SKM-1 (cell line): ENCODE data around the gene ZSCAN31.
"Not testable (repeated sequence)": the region's sequence is repeated elsewhere in the genome, so short reads cannot be mapped to it uniquely, and the experiment has no call there.

Source experiments
- DNase-seq: peaks from one replicate; lab custom pipeline; 2025; ENCODE audit not compliant: unreplicated experiment; lab: John Stamatoyannopoulos, UW

ZSCAN31 gene

DNA sequence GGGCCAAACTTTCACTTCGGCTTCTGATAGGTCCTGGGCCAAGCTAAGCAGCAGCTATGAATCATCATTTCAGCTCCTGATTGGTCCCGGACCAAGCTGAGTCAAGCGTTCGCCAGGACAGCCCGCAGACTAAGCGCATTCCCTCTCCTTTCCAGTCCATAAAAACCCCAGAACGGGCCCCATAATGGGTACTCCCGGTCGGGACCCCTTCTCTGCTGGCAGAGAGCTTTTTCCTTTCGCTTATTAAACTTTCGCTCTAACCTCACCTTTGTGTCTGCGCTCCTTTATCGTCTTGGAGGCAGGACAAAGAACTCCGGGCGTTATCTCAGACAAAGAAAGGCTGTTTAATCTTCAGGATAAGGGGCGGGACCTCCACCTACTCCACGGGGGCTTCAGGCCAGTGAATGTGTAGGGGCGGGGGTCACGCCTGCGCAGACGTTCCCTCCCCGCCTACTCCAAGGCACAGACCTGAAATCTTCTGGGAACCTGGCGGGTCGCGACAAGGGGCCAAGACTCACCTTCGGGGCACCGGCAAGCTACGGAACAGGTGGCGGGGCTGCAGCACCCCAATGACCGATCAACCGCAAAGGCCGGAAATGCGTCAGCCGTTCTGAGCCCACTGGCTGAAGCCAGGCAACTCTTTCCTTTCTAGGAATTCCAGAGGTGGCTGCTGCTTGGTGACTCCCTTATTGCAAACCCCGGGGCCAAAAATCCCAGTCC is at the start of gene ZSCAN31:
Gene ZSCAN31 (minus strand): TSS at position 585 of the 720 bp plus-strand sequence. CDS start 6,465 bp downstream, outside the sequence.
- peak; percentile 84 for DNase-seq

- no peak for DNase-seq
These were observed 48.2 kb upstream of the ZSCAN31 start for GRCh38 chr6:28384143-28384533.

GRCh38 chr6:28383235-28384142 is 47.5 kb upstream of the ZSCAN31 start:
- DNase-seq, result peak; percentile 52

DNA sequence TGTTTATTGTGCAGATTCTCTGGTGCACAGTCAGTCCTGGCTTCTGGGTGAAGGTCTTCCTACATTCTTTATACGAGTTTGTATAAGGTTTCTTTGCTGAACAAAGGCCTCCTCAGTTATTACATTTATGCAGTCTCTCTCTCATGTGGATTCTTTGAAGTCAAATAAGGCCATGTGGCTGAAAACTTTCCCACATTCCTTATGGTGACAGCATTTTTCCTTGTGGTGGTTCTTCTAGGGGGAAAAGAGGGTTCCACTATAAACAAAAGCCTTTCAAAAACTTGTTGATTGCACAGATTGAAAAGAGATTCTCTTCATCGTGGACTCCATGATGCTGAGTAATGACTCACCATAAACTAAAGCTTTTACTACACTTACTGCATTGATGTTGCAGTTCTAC is 44.4 kb upstream of the ZSCAN31 start:
- DNase-seq, result no peak

GRCh38 chr6:28378644-28379043 is 42.7 kb upstream of the ZSCAN31 start:
- DNase-seq, result no peak

DNA sequence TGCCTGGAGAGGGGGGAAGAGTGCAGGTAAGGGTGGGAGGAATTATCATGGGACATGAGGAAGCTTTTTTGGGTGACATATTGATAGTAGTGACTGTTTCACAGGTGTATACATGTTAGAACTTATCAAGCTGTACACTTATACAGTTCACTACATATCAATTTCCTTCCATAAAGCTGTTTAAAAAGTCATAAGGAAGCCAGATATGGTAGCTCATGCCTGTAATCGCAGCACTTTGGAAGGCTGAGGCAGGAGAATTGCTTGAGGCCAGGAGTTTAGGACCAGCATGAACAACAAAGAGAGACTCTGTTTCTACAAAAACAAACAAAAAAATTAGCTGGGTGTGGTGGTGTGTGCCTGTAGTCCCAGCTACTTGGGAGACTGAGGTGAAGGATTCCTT is 41.9 kb upstream of the ZSCAN31 start:
- no peak for DNase-seq

DNA sequence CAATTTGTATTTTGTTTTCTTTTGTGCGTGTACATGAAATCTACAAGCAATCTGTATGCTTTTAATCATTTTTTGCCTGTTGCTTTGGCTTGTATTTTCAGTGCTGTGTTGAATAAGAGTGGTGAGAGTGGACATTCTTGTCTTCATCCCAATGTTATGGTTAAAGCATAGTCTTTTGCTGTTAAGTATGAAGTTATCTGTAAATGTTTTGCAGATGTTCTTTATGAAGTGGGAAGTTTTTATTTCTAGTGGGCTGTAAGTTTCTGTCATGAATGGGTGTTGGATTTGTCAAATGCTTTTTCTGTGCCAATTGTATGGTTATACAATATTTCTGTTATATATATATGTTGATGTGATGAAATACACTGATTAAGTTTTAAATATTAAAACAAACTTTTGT is 38.0 kb upstream of the ZSCAN31 start:
- no peak for DNase-seq

DNA sequence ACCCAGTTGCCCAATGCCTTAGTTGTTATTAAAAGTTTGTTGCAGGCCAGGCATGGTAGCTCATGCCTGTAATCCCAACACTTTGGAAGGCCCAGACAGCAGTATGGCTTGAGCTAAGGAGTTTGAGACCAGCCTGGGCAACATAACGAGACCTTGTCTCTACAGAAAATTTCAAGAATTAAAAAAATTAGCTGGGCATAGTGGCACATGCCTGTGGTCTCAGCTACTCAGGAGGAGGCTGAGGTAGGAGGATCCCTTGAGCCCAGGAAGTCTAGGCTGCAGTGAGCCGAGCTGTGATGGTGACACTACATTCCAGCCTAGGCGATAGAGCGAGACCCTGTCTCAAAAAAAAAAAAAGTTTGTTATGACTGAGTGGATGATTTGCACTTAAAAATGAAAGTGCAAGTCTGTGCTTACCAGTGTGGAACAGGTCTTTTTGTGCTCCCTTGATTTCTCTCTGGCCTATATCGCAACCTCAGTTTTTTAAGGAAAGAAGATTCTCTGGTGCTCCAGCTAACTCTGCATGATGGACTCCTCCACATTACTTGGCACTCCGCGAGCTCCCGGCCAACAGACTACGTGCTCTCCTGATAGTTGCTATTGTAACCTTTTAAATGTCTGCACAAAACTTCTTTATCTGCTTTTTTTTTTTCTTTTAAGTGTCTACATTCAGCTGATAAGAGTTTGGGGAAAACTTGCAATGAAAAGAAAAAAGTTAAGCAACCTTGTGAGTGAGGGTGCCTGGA is 35.9 kb upstream of the ZSCAN31 start:
- no peak for DNase-seq

DNA sequence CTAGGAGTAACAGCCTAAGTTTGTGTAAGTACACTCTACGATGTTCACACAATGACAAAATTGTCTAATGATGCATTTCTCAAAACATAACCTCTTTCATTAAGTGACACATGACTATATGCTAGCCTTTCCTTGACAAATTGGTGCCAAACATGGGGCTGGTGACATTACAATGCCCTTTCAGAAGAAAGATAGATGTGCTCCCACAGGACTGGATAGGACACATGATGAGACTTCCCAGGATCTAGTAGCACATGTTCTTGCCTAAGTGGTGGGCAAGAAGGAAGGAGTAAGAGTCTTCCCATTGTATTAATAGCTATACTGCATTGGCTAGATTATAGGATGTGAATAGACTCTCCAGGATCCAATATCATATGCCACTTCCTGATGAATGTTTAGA is 35.3 kb upstream of the ZSCAN31 start:
- no peak for DNase-seq

GRCh38 chr6:28370440-28370839 is 34.5 kb upstream of the ZSCAN31 start:
- DNase-seq, result no peak

GRCh38 chr6:28369463-28369862 is 33.5 kb upstream of the ZSCAN31 start:
- DNase-seq, result no peak

- no peak for DNase-seq
These were observed 32.6 kb upstream of the ZSCAN31 start for GRCh38 chr6:28368522-28368921.

DNA sequence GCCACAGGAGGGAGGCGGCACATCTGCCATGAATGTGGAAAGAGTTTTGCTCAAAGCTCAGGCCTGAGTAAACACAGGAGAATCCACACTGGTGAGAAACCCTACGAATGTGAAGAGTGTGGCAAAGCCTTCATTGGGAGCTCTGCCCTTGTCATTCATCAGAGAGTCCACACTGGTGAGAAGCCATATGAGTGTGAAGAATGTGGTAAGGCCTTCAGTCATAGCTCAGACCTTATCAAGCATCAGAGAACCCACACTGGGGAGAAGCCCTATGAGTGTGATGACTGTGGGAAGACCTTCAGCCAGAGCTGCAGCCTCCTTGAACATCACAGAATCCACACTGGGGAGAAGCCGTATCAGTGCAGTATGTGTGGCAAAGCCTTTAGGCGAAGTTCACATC is 29.6 kb upstream of the ZSCAN31 start:
- not testable (repeated sequence) for DNase-seq

- DNase-seq, result no peak
These were observed 25.0 kb upstream of the ZSCAN31 start for GRCh38 chr6:28360961-28361360.

GRCh38 chr6:28359562-28359961 is 23.6 kb upstream of the ZSCAN31 start:
- not testable (repeated sequence) for DNase-seq

GRCh38 chr6:28357036-28357435 is 21.1 kb upstream of the ZSCAN31 start:
- no peak for DNase-seq

DNA sequence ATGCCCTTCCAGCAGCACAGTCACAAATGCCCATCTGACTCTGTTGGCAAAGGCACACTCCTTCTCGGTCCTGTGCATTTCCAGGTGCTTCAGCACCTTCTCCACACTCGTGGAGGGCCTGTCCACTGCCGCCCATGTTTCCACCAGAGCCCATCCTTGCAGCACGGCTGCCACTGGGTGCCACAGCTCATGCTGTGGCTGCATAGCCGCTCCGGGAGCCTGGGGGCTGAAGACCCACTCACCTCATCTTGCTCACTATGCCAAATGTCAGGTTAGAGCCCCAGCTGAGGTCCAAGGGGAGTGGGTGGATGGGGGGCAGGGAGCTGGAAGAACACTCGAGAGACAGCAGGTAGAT is 20.7 kb upstream of the ZSCAN31 start:
- no peak for DNase-seq

- DNase-seq, result peak; percentile 68
These were observed 20.1 kb upstream of the ZSCAN31 start for GRCh38 chr6:28355743-28356665.

GRCh38 chr6:28354688-28355554 is 19.0 kb upstream of the ZSCAN31 start:
- DNase-seq, result no peak
